Measurements from ENCODE around the gene TMBIM1. TPM values are rescaled to one million over a fixed set of nuclear protein-coding genes. Genes with fewer than 3 reads are reported as not detected.

Gene TMBIM1
- total and polyA plus RNA-seq, 9 donors: 80.6 to 259 (median 114) TPM

DNA sequence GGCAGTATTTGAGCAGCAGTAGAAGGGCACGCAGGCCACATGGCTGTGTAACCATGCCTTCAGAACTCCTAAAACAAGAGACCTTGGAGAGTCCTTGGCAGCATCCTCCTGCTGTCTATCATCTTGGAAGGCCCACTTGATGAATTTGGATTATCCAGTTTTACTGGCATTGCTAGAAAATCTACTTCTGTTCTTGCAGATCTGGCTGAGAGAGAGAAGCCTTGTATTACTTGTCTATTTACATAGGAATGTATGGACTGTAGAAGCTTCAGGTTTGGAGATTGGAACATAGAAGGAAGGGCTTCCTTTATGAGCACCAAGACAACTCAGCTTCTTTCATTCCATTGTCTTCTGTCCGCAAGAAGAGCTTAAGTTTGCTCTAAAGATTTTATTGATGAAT lies 47.6 kb downstream of the TMBIM1 start:
- Histone ChIP-seq H3K4me3 (no peak overlapping the region), H3K9me3 (no peaks in the 10 kb centered on the region), H3K36me3 (peaks cover 3% of the 10 kb centered on the region), H3K27ac (no peak overlapping the region), H3K27me3 (no peaks in the 10 kb centered on the region), H3K4me1 (ENCODE audit: insufficient read depth) (no peaks in the 10 kb centered on the region)
- intact Hi-C loops (cut with DNase I): no loop called here
- DNase-seq: no peak
- TF ChIP-seq POLR2A (IDR thresholded peaks at IDR 0.05) (no peak), EP300 (IDR thresholded peaks at IDR 0.05) (no peak)
- TF ChIP-seq, protein P1, sequence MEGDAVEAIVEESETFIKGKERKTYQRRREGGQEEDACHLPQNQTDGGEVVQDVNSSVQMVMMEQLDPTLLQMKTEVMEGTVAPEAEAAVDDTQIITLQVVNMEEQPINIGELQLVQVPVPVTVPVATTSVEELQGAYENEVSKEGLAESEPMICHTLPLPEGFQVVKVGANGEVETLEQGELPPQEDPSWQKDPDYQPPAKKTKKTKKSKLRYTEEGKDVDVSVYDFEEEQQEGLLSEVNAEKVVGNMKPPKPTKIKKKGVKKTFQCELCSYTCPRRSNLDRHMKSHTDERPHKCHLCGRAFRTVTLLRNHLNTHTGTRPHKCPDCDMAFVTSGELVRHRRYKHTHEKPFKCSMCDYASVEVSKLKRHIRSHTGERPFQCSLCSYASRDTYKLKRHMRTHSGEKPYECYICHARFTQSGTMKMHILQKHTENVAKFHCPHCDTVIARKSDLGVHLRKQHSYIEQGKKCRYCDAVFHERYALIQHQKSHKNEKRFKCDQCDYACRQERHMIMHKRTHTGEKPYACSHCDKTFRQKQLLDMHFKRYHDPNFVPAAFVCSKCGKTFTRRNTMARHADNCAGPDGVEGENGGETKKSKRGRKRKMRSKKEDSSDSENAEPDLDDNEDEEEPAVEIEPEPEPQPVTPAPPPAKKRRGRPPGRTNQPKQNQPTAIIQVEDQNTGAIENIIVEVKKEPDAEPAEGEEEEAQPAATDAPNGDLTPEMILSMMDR (IDR thresholded peaks at IDR 0.05): no peak
- 89 to 96% (median 92%) methylated on average over 2 of the region's 2 CpGs for WGBS, 3 donors

DNA sequence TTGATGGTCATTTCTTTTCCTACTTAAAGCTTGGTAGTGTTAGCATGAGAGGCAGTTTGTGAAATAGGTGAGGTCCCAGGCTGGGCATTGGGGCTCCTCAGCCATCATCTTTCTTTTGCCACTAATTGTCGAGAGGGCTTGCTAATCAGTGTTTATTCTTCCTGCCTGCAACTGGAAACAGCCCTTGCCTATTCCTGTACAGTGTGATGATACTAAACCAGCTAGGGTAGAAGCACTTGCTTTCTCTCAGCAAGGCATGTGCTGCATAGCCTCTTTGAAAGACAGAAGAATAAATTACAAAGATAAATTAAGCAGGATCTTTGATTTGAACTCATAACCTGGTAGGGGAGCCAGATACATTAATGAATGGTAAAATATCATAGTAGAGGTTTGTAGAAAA lies 48.1 kb downstream of the TMBIM1 start:
- Histone ChIP-seq H3K9me3 (no peaks in the 10 kb centered on the region), H3K4me1 (ENCODE audit: insufficient read depth) (peaks cover 1% of the 10 kb centered on the region), H3K27ac (no peak overlapping the region), H3K4me3 (no peak overlapping the region), H3K36me3 (peaks cover 3% of the 10 kb centered on the region), H3K27me3 (no peaks in the 10 kb centered on the region)
- intact Hi-C loops (cut with DNase I): no loop called here
- DNase-seq: no peak
- TF ChIP-seq EP300 (IDR thresholded peaks at IDR 0.05): no peak
- WGBS, 3 donors: 55 to 64% (median 59%) methylated on average over 1 of the region's 1 CpG

DNA sequence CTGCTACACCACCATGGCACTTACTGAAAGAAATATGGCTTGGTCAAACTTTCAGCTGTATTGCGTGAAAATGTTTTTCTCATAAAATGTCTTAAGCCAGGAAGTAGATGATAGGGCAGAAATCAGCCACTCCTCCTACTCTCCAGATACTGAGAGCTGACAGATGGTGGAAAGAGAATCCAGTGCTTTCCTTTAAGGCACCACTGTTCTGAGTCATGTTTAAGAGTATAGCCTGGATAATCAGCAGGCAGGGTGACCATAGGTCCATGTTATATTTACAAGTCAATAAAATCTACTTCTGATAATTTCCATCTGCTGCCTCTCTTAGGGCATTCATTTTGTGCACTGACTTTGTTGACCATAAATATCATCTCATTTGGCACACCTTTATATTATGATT lies 53.4 kb downstream of the TMBIM1 start:
- TF ChIP-seq POLR2A (IDR thresholded peaks at IDR 0.05): no peak
- TF ChIP-seq, protein P1 (IDR thresholded peaks at IDR 0.05): no peak
- H3K4me1 ChIP-seq (ENCODE audit: insufficient read depth): peaks cover 7% of the 10 kb centered on the region
- H3K4me3 ChIP-seq: no peak overlapping the region
- peak overlapping the region in 1 of 2 donors; percentile 16 for H3K27ac ChIP-seq
- 10 to 36% (median 31%) methylated on average over 1 of the region's 1 CpG for WGBS, 3 donors
- no peak for DNase-seq
- no peaks in the 10 kb centered on the region for H3K9me3 ChIP-seq
- intact Hi-C loops (cut with DNase I): no loop called here
- H3K36me3 ChIP-seq: no peaks in the 10 kb centered on the region
- H3K27me3 ChIP-seq: no peaks in the 10 kb centered on the region

DNA sequence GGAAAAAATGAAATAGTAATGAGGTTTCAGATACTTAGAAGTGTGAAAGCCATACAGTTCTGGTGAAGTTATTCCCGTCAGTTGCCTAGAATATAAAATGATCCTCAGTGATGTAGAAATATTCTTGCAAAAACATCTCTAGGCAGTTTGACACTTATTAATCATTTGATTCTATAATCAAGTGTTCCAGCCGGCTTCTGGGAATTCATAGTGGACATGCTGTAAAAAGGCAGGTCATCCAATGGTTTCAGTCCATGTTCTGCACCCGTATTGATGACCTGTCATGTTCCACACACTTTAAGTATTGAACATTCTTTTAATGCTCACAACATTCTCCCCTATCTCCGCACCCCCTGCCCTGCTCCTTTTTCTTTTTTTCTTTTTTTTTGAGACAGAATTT lies 55.5 kb downstream of the TMBIM1 start:
- H3K27ac ChIP-seq: no peak overlapping the region
- TF ChIP-seq, protein P1 (IDR thresholded peaks at IDR 0.05): no peak
- TF ChIP-seq POLR2A (IDR thresholded peaks at IDR 0.05): no peak
- no peak for TF ChIP-seq EP300 (IDR thresholded peaks at IDR 0.05)
- H3K4me1 ChIP-seq (ENCODE audit: insufficient read depth): peaks cover 7% of the 10 kb centered on the region
- DNase-seq: no peak
- H3K36me3 ChIP-seq: no peaks in the 10 kb centered on the region
- 86 to 91% (median 89%) methylated on average over 4 of the region's 4 CpGs for WGBS, 3 donors
- no peaks in the 10 kb centered on the region for H3K27me3 ChIP-seq
- intact Hi-C loops (cut with DNase I): no loop called here
- H3K9me3 ChIP-seq: no peaks in the 10 kb centered on the region
- no peak overlapping the region for H3K4me3 ChIP-seq

DNA sequence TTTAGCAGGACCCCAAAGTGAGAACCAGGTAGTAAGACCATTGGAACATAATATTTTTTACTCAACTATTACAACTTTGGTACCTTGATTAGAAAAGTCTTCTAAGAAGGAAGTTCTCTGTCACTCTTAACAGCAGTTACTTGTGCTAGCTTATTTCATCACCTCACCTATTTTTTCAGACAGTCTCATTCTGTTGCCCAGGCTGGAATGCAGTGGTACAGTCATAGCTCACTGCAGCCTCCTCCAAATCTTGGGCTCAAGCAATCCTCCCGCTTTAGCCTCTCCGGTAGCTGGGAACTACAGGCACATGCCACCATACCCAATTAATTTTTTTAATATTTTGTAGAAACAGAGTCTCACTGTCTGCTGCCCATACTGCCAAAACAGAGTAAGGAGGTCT lies 57.3 kb downstream of the TMBIM1 start:
- intact Hi-C loops (cut with DNase I): no loop called here
- H3K36me3 ChIP-seq: no peaks in the 10 kb centered on the region
- no peak overlapping the region for H3K4me3 ChIP-seq
- no peak overlapping the region for H3K27ac ChIP-seq
- H3K9me3 ChIP-seq: no peaks in the 10 kb centered on the region
- H3K4me1 ChIP-seq (ENCODE audit: insufficient read depth): peaks cover 14% of the 10 kb centered on the region
- H3K27me3 ChIP-seq: no peaks in the 10 kb centered on the region
- 97 to 98% (median 98%) methylated on average over 2 of the region's 2 CpGs for WGBS, 3 donors
- no peak for DNase-seq
- no peak for TF ChIP-seq EP300 (IDR thresholded peaks at IDR 0.05)
- TF ChIP-seq, protein P1 (IDR thresholded peaks at IDR 0.05): no peak
- no peak for TF ChIP-seq POLR2A (IDR thresholded peaks at IDR 0.05)
